A549 (cell line): ENCODE data around the gene RAD50. TPM values are rescaled to one million over a fixed set of nuclear protein-coding genes. Genes with fewer than 3 reads are reported as not detected.

ENCODE experiments used
- ATAC-seq, 2 experiments: fragments of 200-7000 bp in 1 of 2; fragments of >200 bp in 1 of 2; cut with Nextera tagmentation in 1 of 2; cut with Tn5 transposase in 1 of 2; 3 replicates each; pipeline versions ENCODE4 v1.8.0 to v1.9.1; 2018 to 2020; ENCODE audit warnings: mild to moderate bottlenecking in 1 of 2, moderate library complexity in 1 of 2
- CTCF ChIA-PET: fragments of 300-600 bp; sonication (Branson Sonifier 250); formaldehyde crosslinking; extraction: SDS; loops from one replicate; lab custom pipeline; 2021; ENCODE audit warnings: antibody characterized with exemption, inconsistent platforms; lab: Yijun Ruan, JAX
- POLR2A ChIA-PET: fragments of 350-600 bp; formaldehyde crosslinking; extraction: SDS; loops from one replicate; lab custom pipeline; 2021; ENCODE audit warnings: antibody characterized with exemption, inconsistent platforms; lab: Yijun Ruan, JAX
- DNase-seq, 2 experiments: peaks; one replicate each; pipeline versions ENCODE4 v3.0.0 to v3.0.0-alpha.2; 2011 to 2016; ENCODE audit warnings: low read depth in 1 of 2, low spot score in 1 of 2
- FAIRE-seq: peaks from 2 replicates; lab custom pipeline; 2011; peaks lifted over from hg19 to GRCh38; lab: Jason Lieb, UNC
- H3K27ac ChIP-seq, 2 experiments: fragments of >200 bp; sonication (Bioruptor Twin); formaldehyde crosslinking; 3 replicates each; pipeline ENCODE4 v1.5.1; 2016 to 2017
- H3K4me1 ChIP-seq: fragments of >200 bp; sonication (Bioruptor Twin); formaldehyde crosslinking; 3 replicates; pipeline ENCODE4 v1.6.1; 2016
- H3K4me2 ChIP-seq: fragments of >200 bp; sonication (Bioruptor Twin); formaldehyde crosslinking; 3 replicates; pipeline ENCODE4 v1.6.1; 2016
- H3K4me3 ChIP-seq: fragments of >200 bp; sonication (Bioruptor Twin); formaldehyde crosslinking; 3 replicates; pipeline ENCODE4 v1.5.1; 2016
- H3K9me3 ChIP-seq: fragments of >200 bp; sonication (Bioruptor Twin); formaldehyde crosslinking; 3 replicates; pipeline ENCODE4 v1.6.1; 2016
- CEBPB ChIP-seq, 2 experiments: fragments of >200 bp in 1 of 2; sonication (Bioruptor Twin) in 1 of 2; formaldehyde crosslinking in 1 of 2; IDR thresholded peaks; 2 replicates each; pipeline ENCODE4 v1.6.1; 2012 to 2016
- CHD2 ChIP-seq: fragments of 150-350 bp; IDR thresholded peaks from 2 replicates; pipeline ENCODE4 v1.6.1; 2014; ENCODE audit warnings: low read length; ENCODE audit not compliant: partially characterized antibody
- CHD4 ChIP-seq: fragments of 200-600 bp; sonication (generic); IDR thresholded peaks from 2 replicates; pipeline ENCODE4 v1.6.1; 2016; ENCODE audit warnings: antibody characterized with exemption, mild to moderate bottlenecking, borderline replicate concordance
- EHF ChIP-seq: fragments of 250-450 bp; sonication (Bioruptor Pico); IDR thresholded peaks from 2 replicates; pipeline ENCODE4 v1.5.0; 2020; ENCODE audit warnings: mild to moderate bottlenecking
- EP300 ChIP-seq, 2 experiments: fragments of >200 bp; sonication (Bioruptor Twin); formaldehyde crosslinking; IDR thresholded peaks; 2 replicates in 1 of 2; 3 replicates in 1 of 2; pipeline ENCODE4 v1.6.1; 2016 to 2017
- ESRRA ChIP-seq: fragments of 150-350 bp; IDR thresholded peaks from 2 replicates; pipeline ENCODE4 v1.6.1; 2014; ENCODE audit warnings: mild to moderate bottlenecking, low read length, borderline replicate concordance
- FOSB ChIP-seq: fragments of 250-450 bp; sonication (Bioruptor Pico); IDR thresholded peaks from 2 replicates; pipeline ENCODE4 v1.5.0; 2020; ENCODE audit warnings: mild to moderate bottlenecking, moderate library complexity
- HEYL ChIP-seq: fragments of 250-450 bp; sonication (Bioruptor Pico); IDR thresholded peaks from 2 replicates; pipeline ENCODE4 v1.8.0; 2021; ENCODE audit warnings: mild to moderate bottlenecking, moderate library complexity
- HOXA7 ChIP-seq: fragments of 250-450 bp; sonication (Bioruptor Pico); IDR thresholded peaks from 2 replicates; pipeline ENCODE4 v1.5.0; 2020; ENCODE audit warnings: mild to moderate bottlenecking, moderate library complexity
- HOXB13 ChIP-seq: fragments of 250-450 bp; sonication (Bioruptor Pico); IDR thresholded peaks from 2 replicates; pipeline ENCODE4 v1.5.0; 2020; ENCODE audit warnings: low read depth, mild to moderate bottlenecking, moderate library complexity
- HOXB5 ChIP-seq: fragments of 250-450 bp; sonication (Bioruptor Pico); IDR thresholded peaks from 2 replicates; pipeline ENCODE4 v1.5.0; 2020; ENCODE audit warnings: mild to moderate bottlenecking, moderate library complexity
- JUN ChIP-seq, 2 experiments: fragments of >200 bp; sonication (Bioruptor Twin); formaldehyde crosslinking; IDR thresholded peaks; 2 replicates in 1 of 2; 3 replicates in 1 of 2; pipeline ENCODE4 v1.6.1; 2016 to 2017
- JUNB ChIP-seq: fragments of >200 bp; sonication (Bioruptor Twin); formaldehyde crosslinking; IDR thresholded peaks from 2 replicates; pipeline ENCODE4 v1.6.1; 2016
- MAX ChIP-seq: IDR thresholded peaks from 2 replicates; pipeline ENCODE4 v1.6.1; 2012
- MYC ChIP-seq: IDR thresholded peaks from 2 replicates; pipeline ENCODE4 v1.6.1; 2012; ENCODE audit warnings: mild to moderate bottlenecking, inconsistent platforms, low read length, improper control_type of control experiment, borderline replicate concordance
- PBX3 ChIP-seq: IDR thresholded peaks from 2 replicates; pipeline ENCODE4 v1.6.1; 2012
- RCOR1 ChIP-seq: fragments of 150-350 bp; IDR thresholded peaks from 2 replicates; pipeline ENCODE4 v1.6.1; 2014; ENCODE audit warnings: antibody characterized with exemption, low read length, low read depth
- TFCP2L1 ChIP-seq: fragments of 250-450 bp; sonication (Bioruptor Pico); IDR thresholded peaks from 2 replicates; pipeline ENCODE4 v1.5.0; 2021; ENCODE audit warnings: mild to moderate bottlenecking
- TP53 ChIP-seq: fragments of 250-450 bp; sonication (Bioruptor Pico); IDR thresholded peaks from 2 replicates; pipeline ENCODE4 v1.5.0; 2021; ENCODE audit warnings: mild to moderate bottlenecking, moderate library complexity
- ZSCAN20 ChIP-seq: fragments of 250-450 bp; sonication (Bioruptor Pico); IDR thresholded peaks from 2 replicates; pipeline ENCODE4 v1.8.0; 2022; ENCODE audit warnings: mild to moderate bottlenecking, moderate library complexity
- WGBS: methylation state at CpG from one replicate; pipeline ENCODE4 v1.1.6; 2017; ENCODE audit errors: missing lambda C conversion rate; 5-methylcytosine and 5-hydroxymethylcytosine counted together
- polyA plus RNA-seq, 4 experiments: library from polyadenylated mRNA; depleted of rRNA in 3 of 4; stranded (reverse); fragments of >200 nt; fragmentation: RNase III in 1 of 4; extraction: RNeasy Plus Mini Kit Qiagen cat#74134 plus additional on column Dnase treatment in 1 of 4; gene quantifications; 2 replicates in 3 of 4; 3 replicates in 1 of 4; pipeline ENCODE4 v1.2.3, GENCODE V29; 2011 to 2017
- TF ChIP-seq, protein P1 (sequence below): fragments of >200 bp; sonication (Bioruptor Twin); formaldehyde crosslinking; IDR thresholded peaks from 3 replicates; pipeline ENCODE4 v1.5.1; 2016
- TF ChIP-seq, protein P2 (sequence below): IDR thresholded peaks from 2 replicates; pipeline ENCODE4 v1.6.1; 2012; ENCODE audit warnings: low read depth, borderline replicate concordance
- TF ChIP-seq, protein P3 (sequence below): fragments of >200 bp; sonication (Bioruptor Twin); formaldehyde crosslinking; IDR thresholded peaks from 3 replicates; pipeline ENCODE4 v1.6.1; 2016
- TF ChIP-seq, protein P4 (sequence below): fragments of 150-350 bp; IDR thresholded peaks from 2 replicates; pipeline ENCODE4 v1.6.1; 2014; ENCODE audit warnings: low read depth, mild to moderate bottlenecking, low read length
- TF ChIP-seq, protein P5 (sequence below): fragments of 200-600 bp; sonication (generic); IDR thresholded peaks from 2 replicates; pipeline ENCODE4 v1.6.1; 2016; ENCODE audit warnings: antibody characterized with exemption, mild to moderate bottlenecking, moderate library complexity

RAD50 gene
- polyA plus RNA-seq, 2 of the 4 experiments (the other 2 are of a cell fraction), result 39.6 to 81.5 TPM

GRCh38 chr5:132677191-132677590 lies 120.4 kb downstream of the RAD50 start (continued):
- TF ChIP-seq MYC (no peak), MAX (no peak), FOSB (CRISPR knock-in tag) (no peak), TP53 (no peak), HOXA7 (CRISPR knock-in tag) (no peak), CHD4 (no peak), TFCP2L1 (no peak), HOXB13 (CRISPR knock-in tag) (no peak), ESRRA (no peak)
- TF ChIP-seq, protein P1, sequence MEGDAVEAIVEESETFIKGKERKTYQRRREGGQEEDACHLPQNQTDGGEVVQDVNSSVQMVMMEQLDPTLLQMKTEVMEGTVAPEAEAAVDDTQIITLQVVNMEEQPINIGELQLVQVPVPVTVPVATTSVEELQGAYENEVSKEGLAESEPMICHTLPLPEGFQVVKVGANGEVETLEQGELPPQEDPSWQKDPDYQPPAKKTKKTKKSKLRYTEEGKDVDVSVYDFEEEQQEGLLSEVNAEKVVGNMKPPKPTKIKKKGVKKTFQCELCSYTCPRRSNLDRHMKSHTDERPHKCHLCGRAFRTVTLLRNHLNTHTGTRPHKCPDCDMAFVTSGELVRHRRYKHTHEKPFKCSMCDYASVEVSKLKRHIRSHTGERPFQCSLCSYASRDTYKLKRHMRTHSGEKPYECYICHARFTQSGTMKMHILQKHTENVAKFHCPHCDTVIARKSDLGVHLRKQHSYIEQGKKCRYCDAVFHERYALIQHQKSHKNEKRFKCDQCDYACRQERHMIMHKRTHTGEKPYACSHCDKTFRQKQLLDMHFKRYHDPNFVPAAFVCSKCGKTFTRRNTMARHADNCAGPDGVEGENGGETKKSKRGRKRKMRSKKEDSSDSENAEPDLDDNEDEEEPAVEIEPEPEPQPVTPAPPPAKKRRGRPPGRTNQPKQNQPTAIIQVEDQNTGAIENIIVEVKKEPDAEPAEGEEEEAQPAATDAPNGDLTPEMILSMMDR, result peak; percentile 60

DNA sequence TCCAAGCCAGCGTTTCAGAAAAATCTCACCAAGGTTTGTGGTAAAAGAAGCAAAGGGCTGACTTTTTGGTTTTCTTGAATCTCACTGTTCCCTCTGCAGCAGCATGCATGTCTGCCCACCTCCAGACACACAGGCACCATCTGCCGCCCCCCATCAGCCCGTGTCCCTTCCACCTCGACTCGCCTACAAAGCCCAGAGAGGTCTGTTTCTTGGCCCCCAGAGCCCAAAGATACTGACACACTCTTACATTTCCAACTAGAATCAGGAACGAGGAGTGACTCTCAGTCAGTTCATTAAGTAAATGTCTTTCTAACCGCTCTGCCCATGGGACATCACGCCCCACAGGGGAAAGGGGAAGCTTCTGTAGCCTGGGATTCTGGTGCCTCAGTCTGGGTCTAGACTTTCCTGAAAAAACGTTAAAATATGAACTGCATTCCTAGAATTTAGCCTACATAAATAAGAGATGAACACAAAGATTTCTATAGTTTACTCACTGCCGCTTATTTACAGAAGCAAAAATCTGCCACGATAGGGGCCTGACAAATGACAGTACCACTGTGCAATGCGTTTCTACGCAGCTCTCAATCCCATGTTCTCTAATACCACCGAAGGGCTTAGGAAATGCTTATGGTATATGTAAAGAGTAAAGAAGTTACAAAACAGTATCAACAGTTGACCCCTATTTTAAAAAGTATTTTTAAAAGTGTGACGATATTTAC lies 121.1 kb downstream of the RAD50 start:
- DNase-seq (no peak), ATAC-seq (no peak)
- peak overlapping the region; percentile 45 for H3K4me2 ChIP-seq
- peak overlapping the region in 1 of 2 experiments; percentile 50; a peak in 2 of 6 replicates for H3K27ac ChIP-seq
- H3K9me3 ChIP-seq, result no peaks in the 10 kb centered on the region
- WGBS, result 87% methylated on average over 15 of the region's 15 CpGs
- no peak overlapping the region for H3K4me3 ChIP-seq
- POLR2A ChIA-PET, result interaction anchor here (1.4 kb wide), 1 partner anchor 187 kb away, joined by 3 read pairs; the partner anchor contains the start of gene IRF1
- no peak for TF ChIP-seq EP300 (IDR thresholded peaks at IDR 0.05)
- TF ChIP-seq ZSCAN20, result no peak
- no peak for TF ChIP-seq EHF
- TF ChIP-seq JUNB, result no peak
- TF ChIP-seq, protein P2, sequence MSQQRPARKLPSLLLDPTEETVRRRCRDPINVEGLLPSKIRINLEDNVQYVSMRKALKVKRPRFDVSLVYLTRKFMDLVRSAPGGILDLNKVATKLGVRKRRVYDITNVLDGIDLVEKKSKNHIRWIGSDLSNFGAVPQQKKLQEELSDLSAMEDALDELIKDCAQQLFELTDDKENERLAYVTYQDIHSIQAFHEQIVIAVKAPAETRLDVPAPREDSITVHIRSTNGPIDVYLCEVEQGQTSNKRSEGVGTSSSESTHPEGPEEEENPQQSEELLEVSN, result no peak
- TF ChIP-seq RCOR1, result no peak
- TF ChIP-seq HOXB5 (CRISPR knock-in tag), result no peak
- TF ChIP-seq, all 56 proteins: peak for 0
- H3K4me1 ChIP-seq, result peaks cover 32% of the 10 kb centered on the region
- FAIRE-seq, result no peak
- CTCF ChIA-PET, result interaction anchor here (0.7 to 4.2 kb wide), 30 partner anchors 9 to 312 kb away, joined by 3 to 37 read pairs (median 4); partner anchors contain the start of gene IL13

DNA sequence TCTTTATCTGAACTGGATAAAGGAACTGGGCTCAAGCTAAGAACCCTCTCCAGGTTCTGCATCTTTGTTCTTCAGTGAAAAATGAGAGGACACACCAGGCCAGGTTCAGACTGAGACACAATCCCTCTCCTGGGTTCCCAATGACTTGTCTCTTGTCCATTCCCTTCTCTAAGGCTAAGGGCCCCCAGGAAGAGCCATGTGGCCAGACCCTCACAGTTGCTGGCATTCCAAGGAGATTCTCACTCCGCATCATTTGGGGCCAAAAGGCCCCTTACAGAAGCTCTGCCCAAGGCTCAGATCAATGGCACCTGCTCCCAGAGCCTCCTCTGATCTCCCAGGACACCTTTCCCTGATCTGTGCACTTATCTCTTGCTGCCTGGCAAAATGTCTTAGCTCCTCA lies 122.0 kb downstream of the RAD50 start:
- no peaks in the 10 kb centered on the region for H3K9me3 ChIP-seq
- H3K4me1 ChIP-seq, result peaks cover 32% of the 10 kb centered on the region
- WGBS, result 100% methylated on average over 1 of the region's 1 CpG
- TF ChIP-seq PBX3 (no peak), HEYL (CRISPR knock-in tag) (no peak), JUN (IDR thresholded peaks at IDR 0.05) (no peak), MAX (no peak), CHD2 (no peak), CEBPB (IDR thresholded peaks at IDR 0.05) (no peak)
- TF ChIP-seq, protein P3, sequence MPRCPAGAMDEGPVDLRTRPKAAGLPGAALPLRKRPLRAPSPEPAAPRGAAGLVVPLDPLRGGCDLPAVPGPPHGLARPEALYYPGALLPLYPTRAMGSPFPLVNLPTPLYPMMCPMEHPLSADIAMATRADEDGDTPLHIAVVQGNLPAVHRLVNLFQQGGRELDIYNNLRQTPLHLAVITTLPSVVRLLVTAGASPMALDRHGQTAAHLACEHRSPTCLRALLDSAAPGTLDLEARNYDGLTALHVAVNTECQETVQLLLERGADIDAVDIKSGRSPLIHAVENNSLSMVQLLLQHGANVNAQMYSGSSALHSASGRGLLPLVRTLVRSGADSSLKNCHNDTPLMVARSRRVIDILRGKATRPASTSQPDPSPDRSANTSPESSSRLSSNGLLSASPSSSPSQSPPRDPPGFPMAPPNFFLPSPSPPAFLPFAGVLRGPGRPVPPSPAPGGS, result no peak
- TF ChIP-seq, protein P4, sequence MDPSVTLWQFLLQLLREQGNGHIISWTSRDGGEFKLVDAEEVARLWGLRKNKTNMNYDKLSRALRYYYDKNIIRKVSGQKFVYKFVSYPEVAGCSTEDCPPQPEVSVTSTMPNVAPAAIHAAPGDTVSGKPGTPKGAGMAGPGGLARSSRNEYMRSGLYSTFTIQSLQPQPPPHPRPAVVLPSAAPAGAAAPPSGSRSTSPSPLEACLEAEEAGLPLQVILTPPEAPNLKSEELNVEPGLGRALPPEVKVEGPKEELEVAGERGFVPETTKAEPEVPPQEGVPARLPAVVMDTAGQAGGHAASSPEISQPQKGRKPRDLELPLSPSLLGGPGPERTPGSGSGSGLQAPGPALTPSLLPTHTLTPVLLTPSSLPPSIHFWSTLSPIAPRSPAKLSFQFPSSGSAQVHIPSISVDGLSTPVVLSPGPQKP, result no peak
- TF ChIP-seq, protein P5, sequence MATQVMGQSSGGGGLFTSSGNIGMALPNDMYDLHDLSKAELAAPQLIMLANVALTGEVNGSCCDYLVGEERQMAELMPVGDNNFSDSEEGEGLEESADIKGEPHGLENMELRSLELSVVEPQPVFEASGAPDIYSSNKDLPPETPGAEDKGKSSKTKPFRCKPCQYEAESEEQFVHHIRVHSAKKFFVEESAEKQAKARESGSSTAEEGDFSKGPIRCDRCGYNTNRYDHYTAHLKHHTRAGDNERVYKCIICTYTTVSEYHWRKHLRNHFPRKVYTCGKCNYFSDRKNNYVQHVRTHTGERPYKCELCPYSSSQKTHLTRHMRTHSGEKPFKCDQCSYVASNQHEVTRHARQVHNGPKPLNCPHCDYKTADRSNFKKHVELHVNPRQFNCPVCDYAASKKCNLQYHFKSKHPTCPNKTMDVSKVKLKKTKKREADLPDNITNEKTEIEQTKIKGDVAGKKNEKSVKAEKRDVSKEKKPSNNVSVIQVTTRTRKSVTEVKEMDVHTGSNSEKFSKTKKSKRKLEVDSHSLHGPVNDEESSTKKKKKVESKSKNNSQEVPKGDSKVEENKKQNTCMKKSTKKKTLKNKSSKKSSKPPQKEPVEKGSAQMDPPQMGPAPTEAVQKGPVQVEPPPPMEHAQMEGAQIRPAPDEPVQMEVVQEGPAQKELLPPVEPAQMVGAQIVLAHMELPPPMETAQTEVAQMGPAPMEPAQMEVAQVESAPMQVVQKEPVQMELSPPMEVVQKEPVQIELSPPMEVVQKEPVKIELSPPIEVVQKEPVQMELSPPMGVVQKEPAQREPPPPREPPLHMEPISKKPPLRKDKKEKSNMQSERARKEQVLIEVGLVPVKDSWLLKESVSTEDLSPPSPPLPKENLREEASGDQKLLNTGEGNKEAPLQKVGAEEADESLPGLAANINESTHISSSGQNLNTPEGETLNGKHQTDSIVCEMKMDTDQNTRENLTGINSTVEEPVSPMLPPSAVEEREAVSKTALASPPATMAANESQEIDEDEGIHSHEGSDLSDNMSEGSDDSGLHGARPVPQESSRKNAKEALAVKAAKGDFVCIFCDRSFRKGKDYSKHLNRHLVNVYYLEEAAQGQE, result no peak
- TF ChIP-seq, all 56 proteins: peak for 0
- ATAC-seq, result no peak
- POLR2A ChIA-PET, result no interaction called here
- Histone ChIP-seq H3K4me2 (no peak overlapping the region), H3K4me3 (no peak overlapping the region), H3K27ac (no peak overlapping the region)
- DNase-seq, result no peak
- no peak for FAIRE-seq
- CTCF ChIA-PET, result interaction anchor here (0.9 to 4.2 kb wide), 15 partner anchors 11 to 294 kb away, joined by 3 to 37 read pairs (median 4); partner anchors contain the start of gene IL13
